ENCODE measurements around the gene NUFIP1.
A peak's percentile ranks its signal among the peaks of the same experiment; 100 is the strongest.
"Not testable (repeated sequence)": the region's sequence is repeated elsewhere in the genome, so short reads cannot be mapped to it uniquely, and the experiment has no call there.

The NUFIP1 gene

DNA sequence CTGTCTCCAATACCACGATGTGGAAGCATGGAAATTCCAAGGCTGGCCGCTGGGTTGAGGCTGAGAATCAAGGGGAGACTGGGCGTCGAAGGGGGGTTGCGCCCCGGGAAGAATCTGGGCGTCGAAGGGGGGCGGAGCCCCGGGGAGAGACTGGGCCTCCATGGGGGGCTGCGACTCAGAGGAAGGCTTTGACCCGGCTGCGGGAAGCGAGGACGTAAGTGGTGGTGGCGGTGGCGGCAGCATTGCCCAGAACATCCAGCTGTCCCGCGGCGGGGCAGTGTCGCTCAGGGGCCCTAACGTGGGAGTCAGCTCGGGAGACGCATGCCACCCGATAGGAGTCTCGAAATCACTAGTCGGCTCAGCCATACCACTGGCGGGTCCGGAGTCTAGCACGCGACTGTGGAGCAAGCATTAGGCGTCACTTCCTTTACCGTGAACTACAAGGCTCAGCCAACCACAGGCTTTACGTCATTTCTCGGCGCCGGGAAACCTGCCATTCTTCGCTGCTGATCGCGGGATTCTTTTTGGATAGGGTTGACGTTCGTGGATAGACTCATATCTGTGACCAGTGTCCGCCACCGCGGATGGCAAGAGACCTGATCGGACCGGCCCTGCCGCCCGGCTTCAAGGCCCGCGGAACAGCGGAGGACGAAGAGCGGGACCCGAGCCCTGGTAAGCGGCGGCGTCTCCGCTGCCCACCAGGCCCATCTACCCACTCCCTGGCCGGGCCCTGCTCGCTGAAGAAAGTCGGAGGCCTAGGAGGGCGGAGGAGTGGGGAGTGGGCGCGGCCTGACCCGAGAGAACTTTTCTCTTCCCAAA is at the start of gene NUFIP1, which contains the start of gene GPALPP1:
Gene NUFIP1 (minus strand): TSS at position 401 of the 819 bp plus-strand sequence. CDS start 35 bp downstream, at position 366.
Gene GPALPP1 (plus strand): TSS at position 468 of the 819 bp plus-strand sequence. CDS start 117 bp downstream, at position 585.
- peak; percentile 79 for DNase-seq

DNA sequence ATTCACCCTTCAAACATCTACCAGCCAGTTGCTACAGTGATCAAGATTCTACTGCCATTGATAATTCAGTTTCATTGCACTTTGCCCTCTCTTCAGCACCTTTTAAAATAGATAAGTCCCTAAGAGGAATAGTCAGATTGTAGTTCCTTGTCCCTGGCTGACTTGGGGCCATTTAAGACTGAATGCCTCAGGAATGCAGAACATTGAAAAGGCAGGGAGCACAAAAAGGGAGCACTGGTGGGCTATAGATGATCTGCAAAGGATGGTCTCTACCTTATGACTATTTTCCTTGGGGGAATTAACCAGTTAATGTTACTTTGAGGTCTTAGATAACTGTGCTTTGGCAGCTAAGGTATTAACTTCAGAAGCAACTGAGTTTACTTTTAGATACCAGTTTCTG is 46.9 kb upstream of the NUFIP1 start:
- DNase-seq, result no peak

DNA sequence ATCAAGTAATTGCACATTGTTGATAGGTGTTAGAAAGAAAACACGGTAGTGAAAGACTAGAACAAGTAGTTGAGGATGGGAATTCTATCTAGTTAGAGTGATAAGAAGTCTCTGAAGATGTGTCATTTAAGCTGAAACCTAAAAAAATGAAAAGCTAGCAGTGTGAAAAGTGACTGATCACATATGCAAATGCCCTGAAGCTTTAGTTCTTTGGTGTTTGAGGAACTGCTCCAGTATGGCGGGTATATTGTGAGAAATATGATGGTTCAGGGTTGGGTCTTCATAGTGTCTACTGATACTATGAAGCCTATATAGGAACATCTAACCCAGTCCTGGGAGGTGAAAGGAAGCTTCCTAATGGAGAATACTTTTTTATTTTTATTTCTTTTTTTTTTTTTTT is 45.1 kb upstream of the NUFIP1 start:
- DNase-seq, result no peak

DNA sequence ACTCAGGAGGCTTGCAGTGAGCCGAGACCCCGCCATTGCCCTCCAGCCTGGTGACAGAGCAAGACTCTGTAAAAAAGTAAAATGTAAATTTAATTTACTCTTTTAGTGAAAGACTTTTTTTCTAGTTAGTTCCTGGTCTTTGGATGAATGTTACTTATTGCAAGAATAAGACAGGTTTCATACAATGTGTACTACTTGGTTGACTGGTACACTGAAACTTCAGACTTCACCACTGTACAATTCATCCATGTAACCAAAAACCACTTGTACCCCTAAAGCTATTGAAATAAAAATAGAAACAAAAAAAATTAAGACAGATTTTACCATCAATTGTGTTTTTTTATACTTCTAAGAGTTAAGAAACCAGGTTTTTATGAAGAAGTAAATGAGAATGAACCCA is 35.6 kb upstream of the NUFIP1 start:
- no peak for DNase-seq

DNA sequence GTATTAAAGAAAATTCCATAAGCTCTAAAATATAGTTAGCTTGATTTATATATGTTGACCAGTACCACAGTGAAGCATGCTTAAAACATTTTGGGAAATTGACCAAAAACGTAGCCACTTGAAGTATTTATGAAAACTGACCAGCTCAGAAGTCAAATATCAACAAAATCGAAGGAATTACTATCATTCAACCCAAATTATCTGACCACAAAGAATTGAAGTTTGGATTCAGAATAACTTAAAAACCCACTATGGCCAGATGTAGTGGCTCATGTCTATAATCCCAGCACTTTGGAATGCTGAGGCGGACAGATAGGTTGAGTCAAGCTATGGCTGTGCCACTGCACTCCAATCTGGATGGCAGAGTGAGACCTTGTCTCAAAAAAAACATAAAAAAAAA is 32.0 kb upstream of the NUFIP1 start:
- no peak for DNase-seq

DNA sequence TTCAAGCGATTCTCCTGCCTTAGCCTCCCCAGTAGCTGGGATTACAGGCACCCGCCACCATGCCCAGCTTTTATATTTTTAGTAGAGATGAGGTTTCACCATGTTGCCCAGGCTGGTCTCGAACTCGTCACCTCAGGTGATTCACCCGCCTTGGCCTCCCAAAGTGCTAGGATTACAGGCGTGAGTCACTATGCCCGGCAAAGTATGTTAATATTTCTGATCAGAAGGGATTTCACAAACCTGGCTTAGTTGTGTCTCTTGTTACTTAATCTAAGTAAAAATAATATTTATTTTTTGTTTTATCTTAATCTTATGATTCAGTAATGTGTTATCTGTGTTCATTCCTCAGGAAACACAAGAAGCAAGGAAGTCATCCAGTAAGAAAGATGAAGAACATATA is 30.7 kb upstream of the NUFIP1 start:
- not testable (repeated sequence) for DNase-seq

DNA sequence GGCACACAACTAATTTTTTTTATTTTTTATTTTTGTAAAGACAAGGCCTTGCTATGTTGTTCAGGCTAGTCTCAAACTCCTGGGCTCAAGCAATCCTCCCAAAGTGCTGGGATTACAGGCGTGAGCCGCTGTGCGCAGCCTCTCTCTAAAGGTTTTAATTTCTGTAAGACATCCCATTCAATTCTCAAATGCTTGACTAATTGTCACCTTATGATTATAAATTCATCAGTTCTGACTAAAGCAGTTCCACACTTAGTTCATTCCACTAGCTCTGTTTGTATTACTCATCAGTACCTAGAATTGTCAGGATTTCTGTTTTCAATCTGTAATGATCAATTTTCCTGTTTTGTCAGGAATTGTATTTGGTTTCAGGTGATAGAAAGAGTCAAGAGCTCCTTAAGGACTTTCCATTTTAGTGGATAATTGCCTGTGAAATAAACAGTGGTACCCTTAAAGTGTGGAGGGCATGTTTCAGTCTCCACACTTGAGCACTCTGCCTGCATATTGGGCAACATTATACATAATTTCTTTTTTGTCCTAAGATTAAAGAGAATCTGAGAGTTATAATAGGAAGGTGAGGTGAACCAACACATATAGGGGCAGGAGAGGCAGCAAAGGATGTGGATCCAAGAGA is 27.6 kb upstream of the NUFIP1 start:
- peak; percentile 0 for DNase-seq

DNA sequence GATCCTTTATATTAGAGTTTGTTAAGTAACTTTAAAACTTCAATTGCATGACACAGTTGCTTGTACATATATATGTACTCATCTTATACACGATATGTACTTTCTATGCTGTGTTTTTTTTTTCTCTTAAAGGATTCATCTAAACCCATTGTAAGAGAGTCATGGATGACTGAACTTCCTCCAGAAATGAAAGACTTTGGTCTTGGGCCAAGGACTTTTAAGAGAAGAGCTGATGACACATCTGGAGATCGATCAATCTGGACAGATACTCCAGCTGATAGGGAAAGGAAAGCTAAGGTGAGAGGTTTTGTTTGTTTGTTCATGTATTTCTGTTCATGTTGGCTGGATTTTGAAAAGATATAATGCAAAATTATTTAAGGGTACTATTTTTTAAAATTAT is 26.0 kb upstream of the NUFIP1 start:
- DNase-seq, result no peak

DNA sequence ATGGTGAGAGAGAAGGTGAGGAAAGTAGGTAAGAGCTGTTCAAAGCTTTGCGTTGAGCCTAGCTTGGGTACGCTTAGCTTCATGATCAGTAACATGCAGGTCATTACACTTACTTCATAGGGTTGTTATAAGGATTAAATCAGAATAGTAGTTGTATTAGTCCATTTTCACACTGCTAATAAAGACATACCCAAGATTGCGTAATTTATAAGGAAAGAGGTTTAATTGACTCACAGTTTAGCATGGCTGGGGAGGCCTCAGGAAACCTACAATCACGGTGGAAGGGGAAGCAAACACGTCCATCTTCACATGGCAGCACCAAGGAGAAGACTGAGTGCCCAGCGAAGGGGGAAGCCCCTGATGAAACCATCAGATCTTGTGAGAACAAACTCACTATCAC is 21.9 kb upstream of the NUFIP1 start:
- DNase-seq, result no peak

DNA sequence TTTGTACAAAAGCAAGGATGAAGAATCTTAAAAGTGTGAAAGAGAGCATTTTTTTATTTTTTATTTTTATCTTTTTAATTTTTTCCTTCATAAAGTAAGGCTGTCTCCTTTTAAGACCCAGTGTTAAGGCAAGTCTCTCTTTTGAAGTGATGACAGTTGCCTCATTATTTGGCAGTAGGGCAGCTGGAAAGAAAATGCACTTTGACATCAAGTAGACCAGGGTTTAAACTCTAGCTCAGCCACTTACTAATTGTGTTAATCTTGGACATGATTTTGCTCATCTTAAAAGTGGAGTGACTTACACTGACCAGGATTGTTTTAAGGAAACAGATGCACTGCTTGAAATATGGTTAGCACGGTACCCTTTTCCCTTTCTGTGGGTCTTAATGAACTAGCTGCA is 18.6 kb upstream of the NUFIP1 start:
- no peak for DNase-seq

DNA sequence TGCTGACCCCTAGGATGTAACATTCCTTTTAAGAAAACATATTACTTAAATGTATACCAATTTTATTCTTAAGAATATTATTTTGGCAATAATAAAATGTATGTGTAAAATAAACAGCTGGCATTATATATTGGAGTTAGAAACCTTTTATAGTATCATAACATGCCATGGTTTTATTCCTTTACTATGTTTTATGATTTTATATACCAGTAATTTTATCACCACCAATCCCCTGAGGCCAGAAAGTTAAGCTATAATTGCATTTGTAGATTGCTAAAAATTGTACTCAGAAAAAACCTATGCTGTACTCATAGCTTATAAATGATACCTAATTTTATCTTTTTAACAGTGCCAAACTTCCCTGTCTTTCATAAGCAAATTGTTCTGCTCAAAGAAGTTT is 18.0 kb upstream of the NUFIP1 start:
- no peak for DNase-seq

DNA sequence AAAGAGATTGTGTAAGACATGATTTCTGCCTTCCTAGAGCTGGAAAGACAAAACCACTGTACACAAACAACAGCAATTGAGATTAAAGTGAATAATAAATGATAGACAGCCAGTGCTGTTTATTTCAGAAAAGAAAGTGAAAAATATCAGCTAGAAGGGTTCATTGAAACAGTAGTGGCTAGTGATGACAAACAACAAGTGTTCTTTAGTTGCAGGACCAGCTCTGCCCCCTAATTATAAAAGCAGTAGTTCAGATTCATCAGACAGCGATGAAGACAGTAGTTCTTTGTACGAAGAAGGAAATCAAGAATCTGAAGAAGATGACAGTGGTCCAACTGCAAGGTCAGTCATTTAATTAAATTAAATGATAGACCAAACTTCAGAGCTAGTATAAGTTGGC is 14.8 kb upstream of the NUFIP1 start:
- no peak for DNase-seq

DNA sequence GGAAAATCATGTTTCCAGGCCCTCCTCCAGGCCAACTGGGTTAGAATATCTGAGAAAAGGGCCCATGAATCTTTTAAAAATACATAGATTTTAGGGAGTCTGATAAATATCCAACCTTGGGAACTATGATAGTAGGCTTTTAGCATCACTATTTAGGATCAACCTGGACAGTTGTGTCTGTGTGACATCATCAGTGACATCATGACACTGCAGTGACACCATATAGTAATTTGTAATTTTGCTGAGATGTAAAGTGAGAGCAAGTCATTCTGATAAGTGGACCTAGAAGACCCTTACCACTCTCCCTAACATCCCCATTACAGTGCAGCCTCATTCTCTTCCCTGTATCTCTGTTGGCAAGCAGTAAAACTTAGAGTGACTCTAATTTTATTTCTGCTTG is 14.1 kb upstream of the NUFIP1 start:
- no peak for DNase-seq

DNA sequence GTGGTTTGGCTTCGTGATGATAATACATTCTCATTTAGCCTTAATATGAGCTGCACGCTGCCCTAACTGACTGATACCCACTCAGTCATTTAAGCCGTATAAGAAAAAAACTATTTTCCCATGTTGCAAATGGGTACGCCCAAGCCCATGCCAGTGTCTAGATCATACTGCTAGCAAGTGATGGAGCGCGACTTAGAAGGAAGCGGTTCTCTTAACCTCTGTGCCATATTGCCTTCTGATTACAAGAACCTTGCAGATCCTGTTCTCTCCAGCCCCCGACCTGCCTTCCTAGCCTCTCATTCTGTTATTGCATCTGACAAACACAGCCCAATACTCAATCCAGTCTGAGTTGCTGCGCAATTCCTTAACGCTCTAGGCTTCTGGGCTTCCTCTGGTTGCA is 670 bp upstream of the NUFIP1 start:
- no peak for DNase-seq

DNA sequence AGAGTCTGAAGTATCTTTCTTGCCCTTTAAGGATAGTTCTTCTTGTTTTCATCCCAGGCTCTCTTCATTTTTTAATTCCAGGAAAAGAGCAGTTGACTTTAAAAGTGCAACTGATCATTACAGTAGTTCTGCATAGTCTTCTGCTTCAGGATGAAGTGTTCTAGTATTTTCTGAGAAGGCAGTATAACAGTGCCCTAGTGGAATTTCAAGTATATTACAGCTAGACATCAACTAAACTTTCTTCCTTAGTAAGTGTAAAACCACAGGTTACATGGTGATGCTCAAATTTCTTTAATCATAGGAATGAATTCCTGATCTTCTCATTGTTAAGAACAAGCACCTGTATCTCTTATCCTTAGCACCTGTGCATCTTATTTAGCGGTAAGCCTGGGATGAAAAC is 10.9 kb downstream of the NUFIP1 start:
- no peak for DNase-seq

DNA sequence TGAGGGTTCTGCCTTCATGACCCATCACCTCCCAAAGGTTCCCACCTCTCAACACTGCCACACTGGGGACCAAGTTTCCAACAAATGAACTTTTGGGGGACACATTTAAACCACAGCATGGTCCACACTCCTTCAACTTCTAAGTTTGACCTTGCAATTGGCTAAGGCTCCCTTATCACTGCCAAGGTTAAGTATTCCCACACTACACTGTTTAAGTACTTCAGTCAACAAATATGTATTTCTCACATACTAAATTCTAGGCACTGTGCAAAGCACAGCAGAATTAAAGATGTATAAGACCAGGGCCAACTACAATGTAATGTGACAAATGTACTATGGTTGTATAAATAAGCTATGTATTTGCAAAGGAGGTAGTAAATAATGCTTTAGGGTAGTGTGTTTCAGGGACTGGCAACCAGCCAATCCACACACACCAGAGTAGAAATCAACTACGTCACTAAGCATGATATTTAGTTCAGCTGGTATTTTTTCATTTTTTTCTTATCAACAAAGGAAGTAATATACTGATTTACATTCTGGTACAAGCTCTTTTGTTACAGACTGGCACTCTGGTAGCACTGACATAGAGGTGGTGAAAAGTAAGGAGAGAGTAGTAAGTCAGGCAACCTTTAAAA is 12.2 kb downstream of the NUFIP1 start:
- DNase-seq, result no peak

DNA sequence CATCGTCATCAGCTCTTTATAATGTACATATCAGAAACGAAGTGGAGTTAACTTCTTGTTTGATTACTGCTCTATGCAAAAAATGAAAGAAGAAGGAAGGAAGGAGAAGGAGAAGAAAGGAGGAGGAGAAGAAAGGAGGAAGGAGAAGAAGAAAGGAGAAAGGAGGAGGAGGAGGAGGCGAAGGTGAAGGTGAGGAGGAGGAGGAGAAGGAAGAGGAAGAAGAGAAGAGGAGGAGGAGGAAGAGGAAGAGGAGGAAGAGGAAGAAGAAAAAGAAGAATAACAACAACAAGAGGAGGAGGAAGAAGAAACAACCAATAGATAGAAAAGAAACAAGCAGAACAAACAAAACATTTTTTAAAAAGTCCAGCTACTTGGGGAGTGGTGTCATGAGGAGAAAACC is 13.1 kb downstream of the NUFIP1 start:
- no peak for DNase-seq

DNA sequence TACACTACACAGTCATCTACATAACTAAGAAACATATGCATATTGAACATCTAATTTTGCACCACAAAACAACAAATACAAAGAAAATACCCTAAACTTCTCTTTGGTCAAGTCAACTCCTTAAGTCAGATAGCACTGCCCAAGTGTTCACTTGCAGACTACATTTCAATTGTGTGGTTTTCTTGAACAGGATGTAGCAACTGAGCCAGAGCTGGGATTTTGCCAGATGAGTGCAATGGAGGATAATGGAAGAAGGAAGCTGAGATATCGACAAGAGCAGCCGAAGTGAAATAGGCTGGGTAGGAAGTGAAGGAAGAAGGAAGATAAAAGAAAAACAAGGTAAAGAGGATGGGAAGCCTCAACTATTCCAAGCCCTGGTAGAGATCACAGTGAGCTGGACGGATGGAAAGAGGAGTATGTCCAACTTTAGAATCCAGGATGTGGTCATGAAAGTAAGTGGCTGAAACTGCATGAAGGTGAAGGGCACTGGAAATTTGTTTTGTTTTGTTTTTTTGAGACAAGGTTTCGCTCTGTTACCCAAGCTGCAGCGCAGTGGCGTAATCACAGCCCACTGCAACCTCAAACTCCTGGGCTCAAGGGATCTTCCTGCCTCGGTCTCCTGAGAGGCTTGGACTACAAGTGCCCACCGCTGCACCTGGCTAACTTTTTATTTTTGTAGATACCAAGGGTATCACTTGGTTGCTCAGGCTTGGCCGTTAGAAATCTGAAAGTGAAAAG is 15.0 kb downstream of the NUFIP1 start:
- no peak for DNase-seq

DNA sequence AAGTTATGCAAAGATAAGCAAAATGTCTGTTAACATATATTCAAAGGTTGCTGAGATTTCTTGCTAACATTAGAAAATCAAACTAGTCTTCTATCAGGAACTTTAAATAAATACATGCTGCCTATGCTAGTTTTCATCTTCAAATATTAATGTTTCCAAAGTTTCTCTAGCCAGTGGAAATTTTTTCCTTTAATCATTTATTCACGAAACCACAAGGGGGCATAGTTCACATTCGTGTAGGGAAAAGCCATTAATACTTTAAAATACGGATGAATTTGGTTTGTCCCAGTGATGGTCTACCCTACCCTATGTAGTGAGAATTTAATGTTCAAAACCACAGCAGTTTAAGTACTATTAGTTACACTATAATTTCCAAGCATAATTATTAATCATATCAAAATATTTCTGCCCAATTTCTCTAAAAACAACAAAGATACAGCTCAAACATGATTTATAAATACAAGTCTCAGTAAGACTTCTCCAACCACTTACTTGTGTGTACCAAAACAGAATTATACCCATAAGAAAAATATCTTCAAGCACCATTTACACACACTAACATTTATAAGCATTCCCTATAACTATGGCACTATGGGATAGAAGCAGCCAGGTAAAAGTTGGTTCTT is 16.2 kb downstream of the NUFIP1 start:
- DNase-seq, result no peak

DNA sequence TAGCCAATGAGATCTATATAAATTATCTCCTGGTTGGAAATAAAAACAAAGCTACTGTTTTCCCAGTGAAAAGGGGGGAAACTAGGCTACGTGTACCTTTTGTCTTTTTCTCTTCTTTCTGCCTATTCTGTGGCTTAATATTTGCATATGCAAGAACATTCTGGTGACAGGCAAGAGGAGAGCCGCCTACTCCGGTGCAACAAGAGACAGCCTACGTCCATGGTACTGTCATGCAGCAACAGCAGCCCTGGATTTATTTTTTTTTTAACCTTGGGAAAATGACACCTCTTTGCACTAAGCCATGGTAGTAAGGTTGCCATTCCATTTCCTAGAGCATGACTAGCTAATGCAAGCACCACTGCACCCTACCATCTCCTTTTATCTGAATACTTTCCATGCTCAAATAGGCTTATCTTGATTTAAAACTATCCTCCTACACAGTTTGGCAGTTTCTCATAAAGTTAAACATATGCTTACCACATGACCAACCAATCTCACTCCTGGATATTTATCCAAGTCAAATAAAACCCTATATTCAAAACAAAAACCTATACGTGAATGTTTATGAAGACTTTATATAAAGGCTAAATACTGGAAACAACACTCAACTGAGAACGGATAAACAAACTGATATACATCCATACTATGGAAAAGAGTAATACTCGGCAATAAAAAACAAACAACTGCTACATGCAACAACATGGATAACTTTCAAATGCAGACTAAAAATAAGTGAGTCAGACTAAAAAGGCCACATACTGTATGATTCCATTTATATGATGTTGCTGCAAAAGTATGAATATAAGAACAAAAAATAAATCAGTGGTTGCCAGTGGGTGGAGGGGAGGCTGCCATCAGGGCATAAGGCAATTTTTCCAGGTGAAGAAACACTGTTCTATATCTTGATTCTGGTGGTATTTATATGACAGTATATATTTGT is 17.3 kb downstream of the NUFIP1 start:
- no peak for DNase-seq
